CD14-positive monocyte (primary cell): Measurements from ENCODE around the gene SAMD5. TPM values are rescaled to one million over a fixed set of nuclear protein-coding genes. Genes with fewer than 3 reads are reported as not detected.

ENCODE experiments used
- DNase-seq, 3 donors: peaks; one replicate each; pipeline ENCODE4 v3.0.0-alpha.2; 2011 to 2022
- H2AFZ ChIP-seq: 2 replicates; pipeline ENCODE4 v1.6.0; 2012; ENCODE audit warnings: mild to moderate bottlenecking, low read depth, low read length, inconsistent platforms; ENCODE audit not compliant: insufficient read depth, poor library complexity, severe bottlenecking
- H3K27ac ChIP-seq, 2 donors: 1 replicate in 1 of 2; 2 replicates in 1 of 2; pipeline ENCODE4 v1.5.1; 2012 to 2013; ENCODE audit warnings: low read length in 2 of 2, control low read depth in 1 of 2, inconsistent platforms in 1 of 2, low read depth in 1 of 2, mild to moderate bottlenecking in 1 of 2
- H3K27me3 ChIP-seq, 2 donors: one replicate each; pipeline versions ENCODE4 v1.6.0 to v1.6.1; 2011 to 2013; ENCODE audit warnings: low read length in 2 of 2; ENCODE audit not compliant: control insufficient read depth in 2 of 2, insufficient read depth in 2 of 2
- H3K36me3 ChIP-seq, 2 donors: replicated peaks in 1 of 2; 1 replicate in 1 of 2; 2 replicates in 1 of 2; pipeline versions ENCODE4 v1.5.1 to v1.6.1; 2012 to 2013; ENCODE audit warnings: low read length in 2 of 2, control low read depth in 1 of 2, inconsistent platforms in 1 of 2, mild to moderate bottlenecking in 1 of 2; ENCODE audit not compliant: insufficient read depth in 2 of 2, control insufficient read depth in 1 of 2
- H3K4me1 ChIP-seq, 2 donors: 1 replicate in 1 of 2; 2 replicates in 1 of 2; pipeline versions ENCODE4 v1.5.1 to v1.6.1; 2012 to 2013; ENCODE audit warnings: low read length in 2 of 2, control low read depth in 1 of 2, inconsistent platforms in 1 of 2, mild to moderate bottlenecking in 1 of 2, moderate library complexity in 1 of 2; ENCODE audit not compliant: insufficient read depth in 2 of 2, control insufficient read depth in 1 of 2
- H3K4me2 ChIP-seq: replicated peaks from 2 replicates; pipeline ENCODE3; 2012; ENCODE audit warnings: low read length, moderate library complexity, mild to moderate bottlenecking; ENCODE audit not compliant: poor library complexity, severe bottlenecking; ENCODE audit errors: extremely low read depth
- H3K4me3 ChIP-seq, 3 experiments: fragments of 200-600 bp in 1 of 3; sonication (generic) in 1 of 3; replicated peaks in 1 of 3; 1 replicate in 2 of 3; 2 replicates in 1 of 3; pipeline ENCODE4 v1.5.1; 2011 to 2013; ENCODE audit warnings: low read length in 3 of 3, mild to moderate bottlenecking in 3 of 3, control low read depth in 2 of 3, low read depth in 2 of 3, inconsistent platforms in 1 of 3, moderate library complexity in 1 of 3
- H3K79me2 ChIP-seq: 2 replicates; pipeline ENCODE4 v1.6.0; 2012; ENCODE audit warnings: mild to moderate bottlenecking, control low read depth, inconsistent platforms, low read length, moderate library complexity; ENCODE audit not compliant: insufficient read depth
- H3K9ac ChIP-seq: 2 replicates; pipeline ENCODE4 v1.6.0; 2017; ENCODE audit warnings: low read length, mild to moderate bottlenecking; ENCODE audit not compliant: insufficient read depth, poor library complexity, severe bottlenecking
- H3K9me3 ChIP-seq, 2 donors: replicated peaks in 1 of 2; 1 replicate in 1 of 2; 2 replicates in 1 of 2; pipeline versions ENCODE4 v1.5.1 to v1.6.1; 2012 to 2013; ENCODE audit warnings: low read length in 2 of 2, control low read depth in 1 of 2; ENCODE audit not compliant: control insufficient read depth in 1 of 2, insufficient read depth in 1 of 2
- H4K20me1 ChIP-seq: 2 replicates; pipeline ENCODE4 v1.6.0; 2012; ENCODE audit warnings: mild to moderate bottlenecking, low read length, control low read depth, moderate library complexity; ENCODE audit not compliant: insufficient read depth
- H3K27ac Mint-ChIP-seq, 7 donors: one replicate each; pipeline ENCODE4 v1.8.0; 2020; ENCODE audit warnings: mild to moderate bottlenecking in 7 of 7, mixed read lengths in 7 of 7, moderate library complexity in 6 of 7, inconsistent platforms in 2 of 7
- H3K27me3 Mint-ChIP-seq, 3 donors: one replicate each; pipeline ENCODE4 v1.8.0; 2021 to 2022; ENCODE audit warnings: low read depth in 3 of 3, mild to moderate bottlenecking in 3 of 3, mixed read lengths in 3 of 3, moderate library complexity in 3 of 3, inconsistent platforms in 1 of 3
- H3K36me3 Mint-ChIP-seq, 2 donors: one replicate each; pipeline ENCODE4 v1.8.0; 2020; ENCODE audit warnings: mixed read lengths in 2 of 2, inconsistent platforms in 1 of 2, mild to moderate bottlenecking in 1 of 2
- H3K4me1 Mint-ChIP-seq: one replicate; pipeline ENCODE4 v1.8.0; 2020; ENCODE audit warnings: mild to moderate bottlenecking, mixed read lengths
- H3K4me3 Mint-ChIP-seq, 2 donors: one replicate each; pipeline ENCODE4 v1.8.0; 2020; ENCODE audit warnings: mild to moderate bottlenecking in 2 of 2, mixed read lengths in 2 of 2, moderate library complexity in 1 of 2
- H3K9me3 Mint-ChIP-seq, 7 donors: one replicate each; pipeline ENCODE4 v1.8.0; 2020 to 2022; ENCODE audit warnings: mixed read lengths in 7 of 7, mild to moderate bottlenecking in 6 of 7, moderate library complexity in 6 of 7, inconsistent platforms in 2 of 7
- whole genome bisulfite sequencing: methylation state at CpG from one replicate; pipeline ENCODE4 v1.1.5; 2013; ENCODE audit warnings: missing lambda C conversion rate; ENCODE audit not compliant: insufficient coverage; 5-methylcytosine and 5-hydroxymethylcytosine counted together
- intact Hi-C, 2 donors: fragments of 100-400 bp; cut with micrococcal nuclease; formaldehyde crosslinking; loops; one replicate each; pipeline versions ENCODE4 v1.15.0 to v1.15.1; 2023
- polyA plus RNA-seq, 3 donors: library from polyadenylated mRNA; depleted of rRNA in 1 of 3; unstranded in 2 of 3; stranded (reverse) in 1 of 3; fragments of 300-500 nt in 2 of 3; fragments of >200 nt in 1 of 3; fragmentation: Illumina TruSeq in 2 of 3; gene quantifications; 1 replicate in 2 of 3; 2 replicates in 1 of 3; pipeline ENCODE4 v1.2.3, GENCODE V29; 2012 to 2021
- TF ChIP-seq, protein P1 (sequence below): fragments of 200-600 bp; IDR thresholded peaks from one replicate; pipeline ENCODE4 v1.8.0; 2022; ENCODE audit warnings: antibody characterized with exemption, mild to moderate bottlenecking

The SAMD5 gene
- polyA plus RNA-seq, 3 donors = not detected

DNA sequence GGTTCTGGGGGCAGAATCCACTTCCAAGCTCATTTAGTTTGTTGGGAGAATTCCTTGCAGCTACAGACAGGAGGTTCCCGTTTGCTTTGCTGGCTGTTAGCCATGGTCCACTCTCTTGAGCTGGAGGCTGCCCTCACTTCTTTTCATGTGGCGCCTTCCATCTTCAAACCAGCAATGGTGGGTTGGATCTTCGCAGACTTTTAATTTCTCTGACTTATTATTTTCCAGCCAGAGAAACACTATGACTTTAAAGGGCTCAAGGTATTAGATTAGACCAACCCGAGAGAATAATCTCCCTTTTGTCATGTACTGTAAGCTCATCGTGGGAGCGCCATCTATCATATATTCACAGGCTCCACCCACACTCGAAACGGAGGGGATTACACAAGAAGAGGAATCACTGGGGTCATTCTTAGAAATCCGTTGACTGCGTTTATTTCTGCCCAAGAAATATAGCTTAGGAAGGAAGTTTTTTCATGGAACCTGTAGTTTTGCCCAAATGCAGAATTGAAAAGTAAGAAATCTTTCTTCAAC is 38.9 kb downstream of the SAMD5 start:
- Histone ChIP-seq H3K9ac (no peak overlapping the region), H3K27ac (no peak overlapping the region), H3K9me3 (no peaks in the 10 kb centered on the region), H3K27me3 (no peaks in the 10 kb centered on the region), H3K4me1 (no peaks in the 10 kb centered on the region), H4K20me1 (no peaks in the 10 kb centered on the region), H3K4me3 (no peak overlapping the region), H2AFZ (no peak overlapping the region), H3K4me2 (no peak overlapping the region), H3K36me3 (no peaks in the 10 kb centered on the region), H3K79me2 (no peaks in the 10 kb centered on the region)
- intact Hi-C loops = no loop called here
- no peak for DNase-seq
- TF ChIP-seq, protein P1, sequence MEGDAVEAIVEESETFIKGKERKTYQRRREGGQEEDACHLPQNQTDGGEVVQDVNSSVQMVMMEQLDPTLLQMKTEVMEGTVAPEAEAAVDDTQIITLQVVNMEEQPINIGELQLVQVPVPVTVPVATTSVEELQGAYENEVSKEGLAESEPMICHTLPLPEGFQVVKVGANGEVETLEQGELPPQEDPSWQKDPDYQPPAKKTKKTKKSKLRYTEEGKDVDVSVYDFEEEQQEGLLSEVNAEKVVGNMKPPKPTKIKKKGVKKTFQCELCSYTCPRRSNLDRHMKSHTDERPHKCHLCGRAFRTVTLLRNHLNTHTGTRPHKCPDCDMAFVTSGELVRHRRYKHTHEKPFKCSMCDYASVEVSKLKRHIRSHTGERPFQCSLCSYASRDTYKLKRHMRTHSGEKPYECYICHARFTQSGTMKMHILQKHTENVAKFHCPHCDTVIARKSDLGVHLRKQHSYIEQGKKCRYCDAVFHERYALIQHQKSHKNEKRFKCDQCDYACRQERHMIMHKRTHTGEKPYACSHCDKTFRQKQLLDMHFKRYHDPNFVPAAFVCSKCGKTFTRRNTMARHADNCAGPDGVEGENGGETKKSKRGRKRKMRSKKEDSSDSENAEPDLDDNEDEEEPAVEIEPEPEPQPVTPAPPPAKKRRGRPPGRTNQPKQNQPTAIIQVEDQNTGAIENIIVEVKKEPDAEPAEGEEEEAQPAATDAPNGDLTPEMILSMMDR = no peak
- Mint-ChIP-seq H3K27ac (no peak overlapping the region), H3K4me1 (no peaks in the 10 kb centered on the region), H3K27me3 (peaks cover 4 to 8% (median 7%) of the 10 kb centered on the region in 3 donors), H3K4me3 (no peak overlapping the region), H3K36me3 (no peaks in the 10 kb centered on the region), H3K9me3 (peaks cover 0 to 2% (median under 1%) of the 10 kb centered on the region in 7 donors)
- WGBS = 67% methylated on average over 1 of the region's 10 CpGs

GRCh38 chr6:147548921-147549475 is 40.5 kb downstream of the SAMD5 start:
- no peaks in the 10 kb centered on the region for H3K36me3 ChIP-seq
- peaks cover 4 to 7% (median 6%) of the 10 kb centered on the region in 3 donors for H3K27me3 Mint-ChIP-seq
- H3K9me3 Mint-ChIP-seq = peaks cover 0 to 2% (median 0%) of the 10 kb centered on the region in 7 donors
- no peaks in the 10 kb centered on the region for H3K4me1 Mint-ChIP-seq
- 86% methylated on average over 3 of the region's 3 CpGs for WGBS
- H2AFZ ChIP-seq = no peak overlapping the region
- H3K27me3 ChIP-seq = no peaks in the 10 kb centered on the region
- H3K4me3 Mint-ChIP-seq = no peak overlapping the region
- no peaks in the 10 kb centered on the region for H3K79me2 ChIP-seq
- H3K4me3 ChIP-seq = no peak overlapping the region
- H3K27ac Mint-ChIP-seq = no peak overlapping the region
- no peak overlapping the region for H3K27ac ChIP-seq
- DNase-seq = no peak
- H3K4me1 ChIP-seq = no peaks in the 10 kb centered on the region
- TF ChIP-seq, protein P1 = no peak
- H3K4me2 ChIP-seq = no peak overlapping the region
- no peaks in the 10 kb centered on the region for H3K36me3 Mint-ChIP-seq
- no peaks in the 10 kb centered on the region for H4K20me1 ChIP-seq
- H3K9me3 ChIP-seq = no peaks in the 10 kb centered on the region
- no peak overlapping the region for H3K9ac ChIP-seq
- intact Hi-C loops = no loop called here
